H1 (cell line): ENCODE data around the gene PLGRKT. TPM values are rescaled to one million over a fixed set of nuclear protein-coding genes. Genes with fewer than 3 reads are reported as not detected.
A peak's percentile ranks its signal among the peaks of the same experiment; 100 is the strongest.

Experiments used
- CTCF ChIA-PET: fragments of 300-600 bp; sonication (Branson Sonifier 250); formaldehyde crosslinking; loops from one replicate; lab custom pipeline; 2021; ENCODE audit not compliant: partially characterized antibody; lab: Charles Lee
- POLR2A ChIA-PET: fragments of 300-600 bp; sonication (Branson Sonifier 250); formaldehyde crosslinking; loops from one replicate; lab custom pipeline; 2021; ENCODE audit warnings: inconsistent platforms; ENCODE audit not compliant: partially characterized antibody; lab: Charles Lee
- DNase-seq, 2 experiments: peaks; one replicate each; pipeline versions ENCODE4 v3.0.0 to v3.0.0-alpha.2; 2010 to 2022; ENCODE audit warnings: low spot score in 2 of 2, low read depth in 1 of 2, mixed read lengths in 1 of 2
- FAIRE-seq: peaks from 2 replicates; lab custom pipeline; 2011; peaks lifted over from hg19 to GRCh38; lab: Jason Lieb, UNC
- H2AFZ ChIP-seq: 2 replicates; pipeline ENCODE4 v1.8.1; 2012; ENCODE audit warnings: low read length, inconsistent platforms
- H2AK5ac ChIP-seq: 2 replicates; pipeline ENCODE4 v1.6.1; 2013; ENCODE audit warnings: low read depth, low read length
- H2BK120ac ChIP-seq: replicated peaks from 2 replicates; pipeline ENCODE3; 2013; ENCODE audit warnings: low read depth, low read length, inconsistent platforms
- H2BK12ac ChIP-seq: 2 replicates; pipeline ENCODE4 v1.6.1; 2013; ENCODE audit warnings: low read depth, low read length
- H2BK15ac ChIP-seq: 2 replicates; pipeline ENCODE4 v1.6.1; 2013; ENCODE audit warnings: low read length
- H2BK20ac ChIP-seq: 2 replicates; pipeline ENCODE4 v1.6.1; 2013; ENCODE audit warnings: low read length
- H2BK5ac ChIP-seq: 2 replicates; pipeline ENCODE4 v1.6.1; 2013; ENCODE audit warnings: low read depth, low read length
- H3K14ac ChIP-seq: 2 replicates; pipeline ENCODE4 v1.6.1; 2013; ENCODE audit warnings: inconsistent platforms; ENCODE audit not compliant: insufficient read length
- H3K18ac ChIP-seq: 2 replicates; pipeline ENCODE4 v1.6.1; 2013; ENCODE audit warnings: low read length; ENCODE audit errors: extremely low read depth
- H3K23ac ChIP-seq: 2 replicates; pipeline ENCODE4 v1.6.1; 2013; ENCODE audit warnings: inconsistent platforms; ENCODE audit not compliant: insufficient read length
- H3K23me2 ChIP-seq: 2 replicates; pipeline ENCODE4 v1.6.1; 2013; ENCODE audit warnings: low read depth, low read length
- H3K27ac ChIP-seq: 2 replicates; pipeline ENCODE4 v1.6.1; 2011; ENCODE audit warnings: low read depth, low read length, inconsistent platforms
- H3K27me3 ChIP-seq, 4 experiments: replicated peaks in 1 of 4; 1 replicate in 1 of 4; 2 replicates in 3 of 4; pipeline versions ENCODE4 v1.6.1 to v1.8.1; 2011 to 2013; ENCODE audit warnings: low read length in 3 of 4, mild to moderate bottlenecking in 3 of 4, inconsistent platforms in 2 of 4, mixed read lengths in 2 of 4, moderate library complexity in 1 of 4; ENCODE audit not compliant: control insufficient read depth in 3 of 4, insufficient read depth in 3 of 4; ENCODE audit errors: extremely low read depth in 1 of 4
- H3K36me3 ChIP-seq, 4 experiments: 2 replicates each; pipeline versions ENCODE4 v1.6.1 to v1.8.1; 2011 to 2013; ENCODE audit warnings: mild to moderate bottlenecking in 4 of 4, low read length in 3 of 4, moderate library complexity in 2 of 4, control low read depth in 1 of 4, inconsistent platforms in 1 of 4; ENCODE audit not compliant: insufficient read depth in 4 of 4, control insufficient read depth in 2 of 4
- H3K4ac ChIP-seq: replicated peaks from 2 replicates; pipeline ENCODE3; 2013; ENCODE audit warnings: low read length, low read depth, mixed read lengths, inconsistent platforms; ENCODE audit not compliant: insufficient read length
- H3K4me1 ChIP-seq, 4 experiments: replicated peaks in 1 of 4; 1 replicate in 1 of 4; 2 replicates in 3 of 4; pipeline versions ENCODE4 v1.6.1 to v1.8.1; 2011 to 2013; ENCODE audit warnings: low read length in 3 of 4, inconsistent platforms in 2 of 4, mixed read lengths in 1 of 4; ENCODE audit not compliant: insufficient read depth in 4 of 4, control insufficient read depth in 3 of 4
- H3K4me2 ChIP-seq, 2 experiments: 2 replicates each; pipeline versions ENCODE4 v1.6.1 to v1.8.1; 2011 to 2013; ENCODE audit warnings: low read depth in 2 of 2, low read length in 2 of 2, control low read depth in 1 of 2, inconsistent platforms in 1 of 2, mild to moderate bottlenecking in 1 of 2; ENCODE audit not compliant: insufficient read depth in 1 of 2
- H3K4me3 ChIP-seq, 4 experiments: fragments of 200-600, 300-600 bp in 1 of 4; sonication (generic), shearing (Covaris generic), sonication (Bioruptor Twin) in 1 of 4; 2 replicates each; pipeline versions ENCODE4 v1.5.1 to v1.8.1; 2011 to 2016; ENCODE audit warnings: low read length in 4 of 4, low read depth in 3 of 4, control low read depth in 2 of 4, inconsistent platforms in 2 of 4, mild to moderate bottlenecking in 2 of 4, mixed read lengths in 1 of 4, moderate library complexity in 1 of 4; ENCODE audit not compliant: insufficient read depth in 2 of 4; ENCODE audit errors: extremely low read depth in 1 of 4
- H3K56ac ChIP-seq: replicated peaks from 2 replicates; pipeline ENCODE3; 2013; ENCODE audit warnings: low read depth, mild to moderate bottlenecking, mixed read lengths, low read length, inconsistent platforms; ENCODE audit not compliant: insufficient read length
- H3K79me1 ChIP-seq: 2 replicates; pipeline ENCODE4 v1.6.1; 2013; ENCODE audit warnings: low read depth, low read length, control low read depth
- H3K79me2 ChIP-seq, 2 experiments: 2 replicates each; pipeline versions ENCODE4 v1.6.1 to v1.8.1; 2012 to 2013; ENCODE audit warnings: low read length in 2 of 2, mild to moderate bottlenecking in 2 of 2, inconsistent platforms in 1 of 2; ENCODE audit not compliant: insufficient read depth in 2 of 2, control insufficient read depth in 1 of 2
- H3K9ac ChIP-seq, 4 experiments: replicated peaks in 1 of 4; 1 replicate in 1 of 4; 2 replicates in 3 of 4; pipeline versions ENCODE4 v1.6.1 to v1.8.1; 2011 to 2013; ENCODE audit warnings: low read depth in 3 of 4, low read length in 3 of 4, control low read depth in 2 of 4, mild to moderate bottlenecking in 2 of 4, moderate library complexity in 2 of 4, inconsistent platforms in 1 of 4; ENCODE audit errors: extremely low read depth in 1 of 4
- H3K9me3 ChIP-seq, 2 experiments: 2 replicates each; pipeline versions ENCODE4 v1.6.1 to v1.8.1; 2012 to 2013; ENCODE audit warnings: mild to moderate bottlenecking in 2 of 2, moderate library complexity in 2 of 2, control low read depth in 1 of 2, inconsistent platforms in 1 of 2, low read depth in 1 of 2, low read length in 1 of 2, mixed read lengths in 1 of 2; ENCODE audit not compliant: insufficient read depth in 2 of 2
- H4K20me1 ChIP-seq, 2 experiments: replicated peaks in 1 of 2; 2 replicates each; pipeline versions ENCODE3 to v1.8.1; 2011 to 2013; ENCODE audit warnings: inconsistent platforms in 2 of 2, low read length in 2 of 2, mild to moderate bottlenecking in 1 of 2; ENCODE audit not compliant: insufficient read depth in 2 of 2, control insufficient read depth in 1 of 2
- H4K5ac ChIP-seq: 2 replicates; pipeline ENCODE4 v1.6.1; 2013; ENCODE audit warnings: low read length, low read depth, mixed read lengths, inconsistent platforms; ENCODE audit not compliant: insufficient read length
- H4K8ac ChIP-seq: 2 replicates; pipeline ENCODE4 v1.8.0; 2013; ENCODE audit warnings: mild to moderate bottlenecking, moderate library complexity, low read length, inconsistent platforms; ENCODE audit not compliant: insufficient read depth; ENCODE audit errors: extremely low read depth
- H4K91ac ChIP-seq: replicated peaks from 2 replicates; pipeline ENCODE3; 2013; ENCODE audit warnings: low read length, mixed read lengths, inconsistent platforms; ENCODE audit not compliant: insufficient read length
- SP1 ChIP-seq: IDR thresholded peaks from 2 replicates; pipeline ENCODE4 v1.6.1; 2011; ENCODE audit warnings: low read depth, low read length
- TEAD4 ChIP-seq: IDR thresholded peaks from 2 replicates; pipeline ENCODE4 v1.6.1; 2012; ENCODE audit warnings: low read depth, low read length, inconsistent platforms, mixed read lengths
- polyA plus RNA-seq, 7 experiments: library from polyadenylated mRNA; depleted of rRNA in 3 of 7; stranded (reverse) in 5 of 7; unstranded in 2 of 7; fragments of >200 nt in 5 of 7; fragments of 200-250 nt in 2 of 7; gene quantifications; 1 replicate in 5 of 7; 2 replicates in 1 of 7; 4 replicates in 1 of 7; pipeline versions ENCODE4 v1.2.1 to v1.2.3, GENCODE V29; 2011 to 2013; ENCODE audit warnings: missing spikeins in 2 of 7, mixed read lengths in 2 of 7
- total RNA-seq: library from RNA; stranded (reverse); fragmentation: NEBNext Ultra II Directional; extraction: Animal tissue kit (Norgen Biotek cat#: 25700); gene quantifications from 2 replicates; pipeline ENCODE4 v1.2.1, GENCODE V29; 2021
- TF ChIP-seq, protein P1 (sequence below): IDR thresholded peaks from 2 replicates; pipeline ENCODE4 v1.6.1; 2011; ENCODE audit warnings: low read length, improper control_type of control experiment
- TF ChIP-seq, protein P2 (sequence below): IDR thresholded peaks from 2 replicates; pipeline ENCODE4 v1.6.1; 2012; ENCODE audit warnings: inconsistent platforms
- TF ChIP-seq, protein P3 (sequence below), 3 experiments: IDR thresholded peaks; 1 replicate in 2 of 3; 2 replicates in 1 of 3; pipeline versions ENCODE4 v1.5.1 to v1.6.1; 2011; ENCODE audit warnings: low read length in 3 of 3, mild to moderate bottlenecking in 3 of 3, inconsistent platforms in 2 of 3, low read depth in 1 of 3, moderate library complexity in 1 of 3; ENCODE audit not compliant: insufficient read depth in 1 of 3; ENCODE audit errors: control extremely low read depth in 1 of 3

Gene PLGRKT
- total and polyA plus RNA-seq, 2 of the 8 experiments (the other 6 are each of a cell fraction or from before 2014, with no cell fraction given), result 5.4 to 15.7 TPM

DNA sequence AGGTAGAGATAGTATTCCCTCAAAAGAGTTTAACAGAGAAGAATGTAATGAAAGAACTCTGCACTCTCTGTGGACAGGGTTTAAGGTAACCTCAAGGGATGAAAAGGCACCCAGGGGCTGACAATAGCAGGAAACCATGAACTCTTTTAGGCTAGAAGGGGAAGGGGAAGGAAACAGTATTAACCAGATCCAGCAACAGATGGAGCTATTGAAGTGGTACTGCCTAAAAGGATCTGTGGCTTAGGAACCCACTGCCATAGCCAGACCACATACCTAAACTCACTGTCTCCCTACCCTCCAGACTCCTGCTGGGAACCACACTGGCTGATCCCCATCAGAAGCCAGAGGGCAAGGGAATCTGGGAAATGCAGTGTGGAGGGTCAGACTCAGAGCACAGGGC, 35.5 kb downstream of the PLGRKT start:
- Histone ChIP-seq H3K36me3 (peaks cover 0 to 2% (median 0%) of the 10 kb centered on the region in 4 experiments; a peak in 1 of 8 replicates), H3K79me1 (no peaks in the 10 kb centered on the region), H3K27ac (no peak overlapping the region), H3K79me2 (no peaks in the 10 kb centered on the region), H3K9ac (no peak overlapping the region), H3K14ac (no peak overlapping the region), H3K4ac (no peak overlapping the region), H3K4me1 (no peaks in the 10 kb centered on the region), H4K8ac (no peak overlapping the region), H2BK15ac (no peak overlapping the region), H4K20me1 (no peaks in the 10 kb centered on the region), H2BK20ac (no peak overlapping the region), H2AK5ac (no peak overlapping the region), H3K4me2 (no peak overlapping the region), H2BK12ac (no peak overlapping the region), H4K91ac (no peak overlapping the region), H3K56ac (no peak overlapping the region), H2AFZ (no peak overlapping the region), H3K27me3 (no peaks in the 10 kb centered on the region), H3K18ac (no peak overlapping the region), H3K23ac (no peak overlapping the region), H2BK120ac (no peak overlapping the region), H2BK5ac (no peak overlapping the region), H3K9me3 (0 out of 4 replicates have a peak, but pooled peaks cover 0 to 5% of the 10 kb centered on the region in 2 experiments), H4K5ac (no peak overlapping the region), H3K4me3 (no peak overlapping the region), H3K23me2 (no peaks in the 10 kb centered on the region)
- ChIA-PET POLR2A (no interaction called here), CTCF (interaction anchor here (0.6 kb wide), 2 partner anchors 24 to 199 kb away, joined by 3 read pairs; no protein-coding TSS in a partner anchor)
- TF ChIP-seq SP1 (no peak), TEAD4 (peak; percentile 41; the same call in 1 of the 2 replicates)
- TF ChIP-seq, protein P1, sequence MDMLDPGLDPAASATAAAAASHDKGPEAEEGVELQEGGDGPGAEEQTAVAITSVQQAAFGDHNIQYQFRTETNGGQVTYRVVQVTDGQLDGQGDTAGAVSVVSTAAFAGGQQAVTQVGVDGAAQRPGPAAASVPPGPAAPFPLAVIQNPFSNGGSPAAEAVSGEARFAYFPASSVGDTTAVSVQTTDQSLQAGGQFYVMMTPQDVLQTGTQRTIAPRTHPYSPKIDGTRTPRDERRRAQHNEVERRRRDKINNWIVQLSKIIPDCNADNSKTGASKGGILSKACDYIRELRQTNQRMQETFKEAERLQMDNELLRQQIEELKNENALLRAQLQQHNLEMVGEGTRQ, result no peak
- TF ChIP-seq, protein P2, sequence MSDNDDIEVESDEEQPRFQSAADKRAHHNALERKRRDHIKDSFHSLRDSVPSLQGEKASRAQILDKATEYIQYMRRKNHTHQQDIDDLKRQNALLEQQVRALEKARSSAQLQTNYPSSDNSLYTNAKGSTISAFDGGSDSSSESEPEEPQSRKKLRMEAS, result no peak
- TF ChIP-seq, protein P3, sequence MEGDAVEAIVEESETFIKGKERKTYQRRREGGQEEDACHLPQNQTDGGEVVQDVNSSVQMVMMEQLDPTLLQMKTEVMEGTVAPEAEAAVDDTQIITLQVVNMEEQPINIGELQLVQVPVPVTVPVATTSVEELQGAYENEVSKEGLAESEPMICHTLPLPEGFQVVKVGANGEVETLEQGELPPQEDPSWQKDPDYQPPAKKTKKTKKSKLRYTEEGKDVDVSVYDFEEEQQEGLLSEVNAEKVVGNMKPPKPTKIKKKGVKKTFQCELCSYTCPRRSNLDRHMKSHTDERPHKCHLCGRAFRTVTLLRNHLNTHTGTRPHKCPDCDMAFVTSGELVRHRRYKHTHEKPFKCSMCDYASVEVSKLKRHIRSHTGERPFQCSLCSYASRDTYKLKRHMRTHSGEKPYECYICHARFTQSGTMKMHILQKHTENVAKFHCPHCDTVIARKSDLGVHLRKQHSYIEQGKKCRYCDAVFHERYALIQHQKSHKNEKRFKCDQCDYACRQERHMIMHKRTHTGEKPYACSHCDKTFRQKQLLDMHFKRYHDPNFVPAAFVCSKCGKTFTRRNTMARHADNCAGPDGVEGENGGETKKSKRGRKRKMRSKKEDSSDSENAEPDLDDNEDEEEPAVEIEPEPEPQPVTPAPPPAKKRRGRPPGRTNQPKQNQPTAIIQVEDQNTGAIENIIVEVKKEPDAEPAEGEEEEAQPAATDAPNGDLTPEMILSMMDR (IDR thresholded peaks at IDR 0.05; ENCODE audit: control extremely low read depth in 1 of 3, insufficient read depth in 1 of 3, low read depth in 1 of 3, low read length in 3 of 3), result peak in 1 of 3 experiments; percentile 18; a peak in 1 of 4 replicates
- DNase-seq (no peak), FAIRE-seq (peak; percentile 88)
